ENCODE data around the gene CDC42EP1. TPM values are rescaled to one million over a fixed set of nuclear protein-coding genes. Genes with fewer than 3 reads are reported as not detected.
A peak's percentile ranks its signal among the peaks of the same experiment; 100 is the strongest.
"Not testable (repeated sequence)": the region's sequence is repeated elsewhere in the genome, so short reads cannot be mapped to it uniquely, and the experiment has no call there.

Gene CDC42EP1
- polyA plus RNA-seq, 4 donors = 19.7 to 81.5 (median 35.3) TPM

GRCh38 chr22:37591081-37591480, 30.8 kb downstream of the CDC42EP1 start:
- not testable (repeated sequence) for DNase-seq; H3K9me3 ChIP-seq (ENCODE audit: control insufficient read depth in 2 of 2, insufficient read depth in 1 of 2, low read depth in 1 of 2, low read length in 1 of 2); H3K4me3 ChIP-seq (ENCODE audit: low read depth in 1 of 3, low read length in 3 of 3); H3K27ac ChIP-seq (ENCODE audit: low read depth in 1 of 3, low read length in 2 of 3); H3K36me3 ChIP-seq (ENCODE audit: control insufficient read depth in 3 of 3, insufficient read depth in 2 of 3, low read depth in 1 of 3, low read length in 3 of 3); FAIRE-seq; H3K27me3 ChIP-seq (ENCODE audit: control insufficient read depth in 3 of 3, insufficient read depth in 3 of 3, low read length in 3 of 3)
- H3K4me1 ChIP-seq (ENCODE audit: control insufficient read depth in 3 of 3, insufficient read depth in 2 of 3, low read depth in 1 of 3, low read length in 2 of 3) = peaks cover 3 to 23% (median 6%) of the 10 kb centered on the region in 3 donors
- 75 to 88% (median 82%) methylated on average over 6 of the region's 6 CpGs for WGBS, 3 donors

- Histone ChIP-seq H3K36me3 (ENCODE audit: control insufficient read depth in 3 of 3, insufficient read depth in 2 of 3, low read depth in 1 of 3, low read length in 3 of 3) (no peaks in the 10 kb centered on the region), H3K9me3 (ENCODE audit: control insufficient read depth in 2 of 2, insufficient read depth in 1 of 2, low read depth in 1 of 2, low read length in 1 of 2) (no peaks in the 10 kb centered on the region), H3K27me3 (ENCODE audit: control insufficient read depth in 3 of 3, insufficient read depth in 3 of 3, low read length in 3 of 3) (no peaks in the 10 kb centered on the region), H3K4me3 (ENCODE audit: low read depth in 1 of 3, low read length in 3 of 3) (no peak overlapping the region), H3K27ac (ENCODE audit: low read depth in 1 of 3, low read length in 2 of 3) (peak overlapping the region in 2 of 3 donors; percentile 2 to 19), H3K4me1 (ENCODE audit: control insufficient read depth in 3 of 3, insufficient read depth in 2 of 3, low read depth in 1 of 3, low read length in 2 of 3) (peaks cover 3 to 23% (median 6%) of the 10 kb centered on the region in 3 donors)
- no peak for DNase-seq
- 76 to 82% (median 82%) methylated on average over 12 of the region's 12 CpGs for WGBS, 3 donors
- no peak for FAIRE-seq
These were observed 31.6 kb downstream of the CDC42EP1 start for GRCh38 chr22:37591823-37592404.

- Histone ChIP-seq H3K9me3 (ENCODE audit: control insufficient read depth in 2 of 2, insufficient read depth in 1 of 2, low read depth in 1 of 2, low read length in 1 of 2) (no peaks in the 10 kb centered on the region), H3K4me1 (ENCODE audit: control insufficient read depth in 3 of 3, insufficient read depth in 2 of 3, low read depth in 1 of 3, low read length in 2 of 3) (peaks cover 0 to 13% (median 3%) of the 10 kb centered on the region in 3 donors), H3K36me3 (ENCODE audit: control insufficient read depth in 3 of 3, insufficient read depth in 2 of 3, low read depth in 1 of 3, low read length in 3 of 3) (no peaks in the 10 kb centered on the region), H3K27me3 (ENCODE audit: control insufficient read depth in 3 of 3, insufficient read depth in 3 of 3, low read length in 3 of 3) (no peaks in the 10 kb centered on the region), H3K27ac (ENCODE audit: low read depth in 1 of 3, low read length in 2 of 3) (no peak overlapping the region), H3K4me3 (ENCODE audit: low read depth in 1 of 3, low read length in 3 of 3) (no peak overlapping the region)
- 73 to 84% (median 78%) methylated on average over 5 of the region's 5 CpGs for WGBS, 3 donors
- FAIRE-seq = no peak
- DNase-seq = no peak
These were observed 34.0 kb downstream of the CDC42EP1 start for GRCh38 chr22:37594237-37594636.

- H3K36me3 ChIP-seq (ENCODE audit: control insufficient read depth in 3 of 3, insufficient read depth in 2 of 3, low read depth in 1 of 3, low read length in 3 of 3) = no peaks in the 10 kb centered on the region
- FAIRE-seq = no peak
- peaks cover 0 to 7% (median 4%) of the 10 kb centered on the region in 3 donors for H3K4me1 ChIP-seq (ENCODE audit: control insufficient read depth in 3 of 3, insufficient read depth in 2 of 3, low read depth in 1 of 3, low read length in 2 of 3)
- no peaks in the 10 kb centered on the region for H3K27me3 ChIP-seq (ENCODE audit: control insufficient read depth in 3 of 3, insufficient read depth in 3 of 3, low read length in 3 of 3)
- no peak overlapping the region for H3K4me3 ChIP-seq (ENCODE audit: low read depth in 1 of 3, low read length in 3 of 3)
- peak; percentile 33 to 92 for DNase-seq
- H3K27ac ChIP-seq (ENCODE audit: low read depth in 1 of 3, low read length in 2 of 3) = peak overlapping the region in 1 of 3 donors; percentile 12
- 11 to 52% (median 31%) methylated on average over 4 of the region's 4 CpGs for WGBS, 3 donors
- no peaks in the 10 kb centered on the region for H3K9me3 ChIP-seq (ENCODE audit: control insufficient read depth in 2 of 2, insufficient read depth in 1 of 2, low read depth in 1 of 2, low read length in 1 of 2)
These were observed 38.9 kb downstream of the CDC42EP1 start for GRCh38 chr22:37599153-37599552.

- Histone ChIP-seq H3K27me3 (ENCODE audit: control insufficient read depth in 3 of 3, insufficient read depth in 3 of 3, low read length in 3 of 3) (no peaks in the 10 kb centered on the region), H3K36me3 (ENCODE audit: control insufficient read depth in 3 of 3, insufficient read depth in 2 of 3, low read depth in 1 of 3, low read length in 3 of 3) (no peaks in the 10 kb centered on the region), H3K9me3 (ENCODE audit: control insufficient read depth in 2 of 2, insufficient read depth in 1 of 2, low read depth in 1 of 2, low read length in 1 of 2) (no peaks in the 10 kb centered on the region), H3K4me1 (ENCODE audit: control insufficient read depth in 3 of 3, insufficient read depth in 2 of 3, low read depth in 1 of 3, low read length in 2 of 3) (peaks cover 0 to 7% (median 4%) of the 10 kb centered on the region in 3 donors), H3K27ac (ENCODE audit: low read depth in 1 of 3, low read length in 2 of 3) (peak overlapping the region in 2 of 3 donors; percentile 59 to 80), H3K4me3 (ENCODE audit: low read depth in 1 of 3, low read length in 3 of 3) (peak overlapping the region in 1 of 3 donors; percentile 21)
- 6 to 37% (median 17%) methylated on average over 4 of the region's 4 CpGs for WGBS, 3 donors
- DNase-seq (no peak), FAIRE-seq (no peak)
These were observed 40.9 kb downstream of the CDC42EP1 start for GRCh38 chr22:37601203-37601539.

- FAIRE-seq (no peak), DNase-seq (peak; percentile 87 to 90)
- H3K27me3 ChIP-seq (ENCODE audit: control insufficient read depth in 3 of 3, insufficient read depth in 3 of 3, low read length in 3 of 3) = no peaks in the 10 kb centered on the region
- peak overlapping the region in 1 of 3 donors; percentile 21 for H3K4me3 ChIP-seq (ENCODE audit: low read depth in 1 of 3, low read length in 3 of 3)
- peak overlapping the region; percentile 59 to 80 (median 64) for H3K27ac ChIP-seq (ENCODE audit: low read depth in 1 of 3, low read length in 2 of 3)
- H3K4me1 ChIP-seq (ENCODE audit: control insufficient read depth in 3 of 3, insufficient read depth in 2 of 3, low read depth in 1 of 3, low read length in 2 of 3) = peaks cover 0 to 8% (median 4%) of the 10 kb centered on the region in 3 donors
- H3K9me3 ChIP-seq (ENCODE audit: control insufficient read depth in 2 of 2, insufficient read depth in 1 of 2, low read depth in 1 of 2, low read length in 1 of 2) = no peaks in the 10 kb centered on the region
- 22 to 45% (median 30%) methylated on average over 14 of the region's 14 CpGs for WGBS, 3 donors
- no peaks in the 10 kb centered on the region for H3K36me3 ChIP-seq (ENCODE audit: control insufficient read depth in 3 of 3, insufficient read depth in 2 of 3, low read depth in 1 of 3, low read length in 3 of 3)
These were observed 41.5 kb downstream of the CDC42EP1 start for GRCh38 chr22:37601540-37602442.

- H3K36me3 ChIP-seq (ENCODE audit: control insufficient read depth in 3 of 3, insufficient read depth in 2 of 3, low read depth in 1 of 3, low read length in 3 of 3); DNase-seq; H3K9me3 ChIP-seq (ENCODE audit: control insufficient read depth in 2 of 2, insufficient read depth in 1 of 2, low read depth in 1 of 2, low read length in 1 of 2); H3K4me3 ChIP-seq (ENCODE audit: low read depth in 1 of 3, low read length in 3 of 3); H3K27me3 ChIP-seq (ENCODE audit: control insufficient read depth in 3 of 3, insufficient read depth in 3 of 3, low read length in 3 of 3); FAIRE-seq: not testable (repeated sequence)
- H3K4me1 ChIP-seq (ENCODE audit: control insufficient read depth in 3 of 3, insufficient read depth in 2 of 3, low read depth in 1 of 3, low read length in 2 of 3) = peaks cover 0 to 10% (median 4%) of the 10 kb centered on the region in 3 donors
- 80 to 92% (median 86%) methylated on average over 5 of the region's 5 CpGs for WGBS, 3 donors
- H3K27ac ChIP-seq (ENCODE audit: low read depth in 1 of 3, low read length in 2 of 3) = peak overlapping the region in 1 of 3 donors; percentile 69
These were observed 42.4 kb downstream of the CDC42EP1 start for GRCh38 chr22:37602546-37603277.

- DNase-seq = no peak
These were observed 43.8 kb downstream of the CDC42EP1 start for GRCh38 chr22:37604074-37604473.

More at GRCh38 chr22:37604074-37604473, 43.8 kb downstream of the CDC42EP1 start:
- no peak for FAIRE-seq
- H3K9me3 ChIP-seq (ENCODE audit: control insufficient read depth in 2 of 2, insufficient read depth in 1 of 2, low read depth in 1 of 2, low read length in 1 of 2) = no peaks in the 10 kb centered on the region
- no peak overlapping the region for H3K27ac ChIP-seq (ENCODE audit: low read depth in 1 of 3, low read length in 2 of 3)
- no peak overlapping the region for H3K4me3 ChIP-seq (ENCODE audit: low read depth in 1 of 3, low read length in 3 of 3)
- H3K36me3 ChIP-seq (ENCODE audit: control insufficient read depth in 3 of 3, insufficient read depth in 2 of 3, low read depth in 1 of 3, low read length in 3 of 3) = no peaks in the 10 kb centered on the region
- 92 to 95% (median 94%) methylated on average over 6 of the region's 6 CpGs for WGBS, 3 donors
- H3K4me1 ChIP-seq (ENCODE audit: control insufficient read depth in 3 of 3, insufficient read depth in 2 of 3, low read depth in 1 of 3, low read length in 2 of 3) = peaks cover 0 to 9% (median 4%) of the 10 kb centered on the region in 3 donors
- no peaks in the 10 kb centered on the region for H3K27me3 ChIP-seq (ENCODE audit: control insufficient read depth in 3 of 3, insufficient read depth in 3 of 3, low read length in 3 of 3)
